GM12865 (cell line): ENCODE measurements around the gene GNAS-AS1.

Source experiments
- DNase-seq: peaks from one replicate; pipeline ENCODE4 v3.0.0; 2010; ENCODE audit warnings: low read depth
- H3K4me3 ChIP-seq: 2 replicates; pipeline ENCODE4 v1.5.1; 2011; ENCODE audit warnings: mild to moderate bottlenecking, low read depth, low read length, control low read depth
- TF ChIP-seq, protein P1 (sequence below): IDR thresholded peaks from 2 replicates; pipeline ENCODE4 v1.5.1; 2011; ENCODE audit warnings: low read length, control low read depth, low read depth, inconsistent platforms; ENCODE audit not compliant: insufficient read depth; ENCODE audit errors: missing control alignments

Gene GNAS-AS1

GRCh38 chr20:58842276-58842675 lies 8.4 kb downstream of the GNAS-AS1 start:
- DNase-seq, result no peak
- no peak overlapping the region for H3K4me3 ChIP-seq
- TF ChIP-seq, protein P1, sequence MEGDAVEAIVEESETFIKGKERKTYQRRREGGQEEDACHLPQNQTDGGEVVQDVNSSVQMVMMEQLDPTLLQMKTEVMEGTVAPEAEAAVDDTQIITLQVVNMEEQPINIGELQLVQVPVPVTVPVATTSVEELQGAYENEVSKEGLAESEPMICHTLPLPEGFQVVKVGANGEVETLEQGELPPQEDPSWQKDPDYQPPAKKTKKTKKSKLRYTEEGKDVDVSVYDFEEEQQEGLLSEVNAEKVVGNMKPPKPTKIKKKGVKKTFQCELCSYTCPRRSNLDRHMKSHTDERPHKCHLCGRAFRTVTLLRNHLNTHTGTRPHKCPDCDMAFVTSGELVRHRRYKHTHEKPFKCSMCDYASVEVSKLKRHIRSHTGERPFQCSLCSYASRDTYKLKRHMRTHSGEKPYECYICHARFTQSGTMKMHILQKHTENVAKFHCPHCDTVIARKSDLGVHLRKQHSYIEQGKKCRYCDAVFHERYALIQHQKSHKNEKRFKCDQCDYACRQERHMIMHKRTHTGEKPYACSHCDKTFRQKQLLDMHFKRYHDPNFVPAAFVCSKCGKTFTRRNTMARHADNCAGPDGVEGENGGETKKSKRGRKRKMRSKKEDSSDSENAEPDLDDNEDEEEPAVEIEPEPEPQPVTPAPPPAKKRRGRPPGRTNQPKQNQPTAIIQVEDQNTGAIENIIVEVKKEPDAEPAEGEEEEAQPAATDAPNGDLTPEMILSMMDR, result no peak

DNA sequence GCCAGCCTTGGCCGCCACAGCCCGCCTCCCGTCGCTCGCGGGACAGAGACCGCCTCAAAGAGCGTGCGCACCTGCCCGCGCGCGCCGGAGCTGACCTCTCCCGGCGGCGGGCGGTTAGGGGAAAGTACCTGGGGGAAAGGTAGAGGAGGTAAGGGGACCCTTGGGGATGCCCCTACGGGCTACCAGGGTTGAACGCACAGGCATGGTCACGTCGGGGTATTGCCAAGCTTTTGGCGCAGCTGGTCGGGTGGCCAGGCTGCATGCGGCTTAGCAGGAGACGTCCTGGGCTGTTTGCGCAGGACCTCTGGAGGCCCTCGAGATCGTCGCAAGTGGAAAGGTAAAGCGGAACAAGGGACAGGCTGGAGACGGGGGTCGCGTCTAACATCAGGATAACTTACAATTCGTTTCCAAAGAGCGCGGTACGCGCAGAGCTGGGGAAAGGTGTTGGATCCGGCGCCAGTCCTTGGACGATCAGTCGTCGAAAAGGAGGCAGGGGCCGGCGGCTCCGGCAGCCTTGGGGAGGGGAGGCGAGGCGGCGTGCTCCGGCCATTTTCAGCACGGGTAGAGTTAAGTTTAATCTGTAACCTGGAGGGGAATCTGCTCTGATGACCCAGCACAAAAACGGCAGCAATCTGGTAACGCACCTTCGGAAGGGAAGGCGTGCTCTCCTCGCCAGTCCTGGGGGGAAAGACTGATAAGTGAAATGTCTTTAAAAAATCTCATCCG lies 9.0 kb downstream of the GNAS-AS1 start:
- TF ChIP-seq, protein P1, result no peak
- no peak for DNase-seq
- no peak overlapping the region for H3K4me3 ChIP-seq

DNA sequence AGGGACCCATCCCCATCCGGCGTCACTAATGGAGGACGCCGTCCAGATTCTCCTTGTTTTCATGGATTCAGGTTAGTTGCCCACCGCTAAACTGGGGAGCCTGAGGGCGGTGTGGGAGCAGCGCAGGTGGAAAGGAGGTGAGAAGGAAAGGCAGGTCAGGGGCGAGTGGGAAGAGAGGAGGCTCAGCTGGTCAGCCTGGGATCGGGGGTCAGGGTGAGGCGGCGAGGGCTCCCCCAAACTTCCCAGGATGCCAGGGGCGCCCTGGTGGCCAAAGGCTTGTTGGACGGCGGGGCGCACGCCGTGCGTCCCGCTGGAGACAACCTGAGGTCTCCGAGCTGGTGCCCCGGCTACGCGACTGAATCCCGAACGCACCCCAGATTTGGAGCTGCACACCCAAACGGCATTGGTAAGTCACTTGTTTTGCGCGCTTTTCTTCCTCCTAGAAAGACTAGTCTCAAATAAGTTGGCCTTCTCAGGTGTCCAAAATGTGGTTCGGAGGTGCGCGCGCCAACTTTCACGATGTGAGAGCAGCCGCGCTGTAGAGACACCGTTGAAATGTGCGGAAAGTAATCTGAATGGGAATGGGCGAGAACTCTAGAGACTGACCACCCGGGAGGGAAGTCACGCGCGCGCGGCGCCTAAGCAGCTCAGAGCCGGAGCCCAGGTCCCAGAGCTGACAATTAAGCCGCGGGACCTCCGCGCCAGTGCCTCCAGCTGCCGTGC lies 9.7 kb downstream of the GNAS-AS1 start:
- DNase-seq, result no peak
- no peak overlapping the region for H3K4me3 ChIP-seq
- TF ChIP-seq, protein P1, result no peak

- TF ChIP-seq, protein P1, result no peak
- no peak for DNase-seq
- no peak overlapping the region for H3K4me3 ChIP-seq
Measured at GRCh38 chr20:58839991-58840747, 10.5 kb downstream of the GNAS-AS1 start.

- TF ChIP-seq, protein P1, result peak; percentile 29
- no peak overlapping the region for H3K4me3 ChIP-seq
- DNase-seq, result peak; percentile 46
Measured at GRCh38 chr20:58839474-58839874, 11.2 kb downstream of the GNAS-AS1 start.

GRCh38 chr20:58838174-58838573 lies 12.5 kb downstream of the GNAS-AS1 start:
- DNase-seq, result no peak
- H3K4me3 ChIP-seq, result no peak overlapping the region
- TF ChIP-seq, protein P1, result no peak
